ENCODE results near the gene RANBP9.
A peak's percentile ranks its signal among the peaks of the same experiment; 100 is the strongest.

RANBP9 gene

DNA sequence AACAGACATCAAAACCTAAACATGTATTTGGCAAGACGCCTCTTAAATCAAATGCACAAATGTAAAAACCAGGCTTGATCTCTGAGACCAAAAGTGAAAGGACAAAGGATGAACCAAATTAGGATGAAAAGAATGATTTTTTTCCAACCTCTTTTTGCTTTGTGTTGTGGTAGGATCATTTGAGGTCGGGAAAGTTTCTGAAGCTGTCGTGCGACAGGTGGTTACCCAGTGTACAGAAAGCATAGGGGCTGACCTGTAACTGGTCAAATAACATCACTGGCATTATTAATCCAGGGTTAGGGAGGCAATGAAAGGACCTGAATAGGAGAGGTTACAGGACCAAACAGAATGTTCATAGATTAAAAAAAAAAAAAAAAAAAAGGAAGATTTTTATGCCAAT lies 114.6 kb downstream of the RANBP9 start:
- ATAC-seq, result no peak
- TF ChIP-seq GLIS3 (CRISPR knock-in tag; IDR thresholded peaks at IDR 0.05) (no peak), RARB (CRISPR knock-in tag; IDR thresholded peaks at IDR 0.05) (no peak)

DNA sequence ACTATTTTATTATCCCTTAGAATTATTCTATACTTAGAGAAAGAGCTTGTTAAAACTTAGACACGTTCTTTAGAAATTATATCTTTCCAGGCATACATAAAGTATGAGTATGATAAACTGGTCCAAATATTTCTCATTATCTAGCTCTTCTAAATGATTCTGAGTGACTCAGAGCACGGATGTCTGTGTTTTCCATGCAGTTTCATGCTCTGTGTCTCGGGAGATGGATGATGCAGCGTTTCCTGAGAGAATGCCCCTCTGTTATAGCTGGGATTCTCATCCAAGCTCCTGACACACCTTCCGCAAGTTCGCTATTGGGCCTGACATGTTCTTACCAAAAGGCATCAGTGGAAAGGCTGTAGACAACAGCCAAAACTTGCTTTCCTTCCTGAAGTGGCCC lies 117.9 kb downstream of the RANBP9 start:
- TF ChIP-seq ISL1 (CRISPR knock-in tag; IDR thresholded peaks at IDR 0.05) (peak; percentile 22; the same call in 1 of the 2 replicates), TCF4 (CRISPR knock-in tag; IDR thresholded peaks at IDR 0.05; ENCODE audit: borderline replicate concordance) (no peak)
- peak; percentile 63 for ATAC-seq

DNA sequence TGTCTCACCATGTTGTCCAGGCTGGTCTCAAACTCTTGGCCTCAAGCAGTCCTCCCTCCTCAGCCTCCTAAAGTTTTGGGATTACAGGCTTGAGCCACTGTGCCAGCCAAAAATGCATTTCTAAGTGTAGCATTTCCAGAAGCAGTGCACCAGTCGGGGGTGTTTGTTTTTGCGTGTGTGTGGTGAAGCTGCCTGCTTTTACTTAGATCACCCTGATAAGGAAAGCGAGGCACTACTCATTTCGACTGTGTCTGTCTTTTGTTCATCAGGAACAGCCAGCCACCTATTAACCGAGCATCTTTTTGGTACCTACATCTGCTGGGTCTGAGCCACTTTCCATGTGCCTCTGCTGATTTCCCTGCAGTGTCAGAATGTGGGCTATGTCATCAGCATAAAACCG lies 118.5 kb downstream of the RANBP9 start:
- TF ChIP-seq PPARA (CRISPR knock-in tag; IDR thresholded peaks at IDR 0.05; ENCODE audit: borderline replicate concordance) (no peak), ZFP30 (CRISPR knock-in tag; IDR thresholded peaks at IDR 0.05) (no peak), TCF4 (CRISPR knock-in tag; IDR thresholded peaks at IDR 0.05; ENCODE audit: borderline replicate concordance) (no peak), TOX (CRISPR knock-in tag; IDR thresholded peaks at IDR 0.05; ENCODE audit: borderline replicate concordance) (no peak), ZNF565 (CRISPR knock-in tag; conservative IDR thresholded peaks at IDR 0.05; ENCODE audit: low read depth) (no peak), SNAI2 (CRISPR knock-in tag; IDR thresholded peaks at IDR 0.05) (no peak), GLIS3 (CRISPR knock-in tag; IDR thresholded peaks at IDR 0.05) (no peak), BACH2 (CRISPR knock-in tag; IDR thresholded peaks at IDR 0.05; ENCODE audit: borderline replicate concordance) (no peak), RARB (CRISPR knock-in tag; IDR thresholded peaks at IDR 0.05) (no peak), ARNTL (CRISPR knock-in tag; IDR thresholded peaks at IDR 0.05; ENCODE audit: borderline replicate concordance, low read depth) (no peak), ISL1 (CRISPR knock-in tag; IDR thresholded peaks at IDR 0.05) (no peak), ESRRG (CRISPR knock-in tag; IDR thresholded peaks at IDR 0.05) (no peak), ZNF70 (CRISPR knock-in tag; IDR thresholded peaks at IDR 0.05) (no peak), ZC3H10 (CRISPR knock-in tag; IDR thresholded peaks at IDR 0.05) (no peak), ZNF8 (CRISPR knock-in tag; IDR thresholded peaks at IDR 0.05) (no peak)
- TF ChIP-seq, protein P1, sequence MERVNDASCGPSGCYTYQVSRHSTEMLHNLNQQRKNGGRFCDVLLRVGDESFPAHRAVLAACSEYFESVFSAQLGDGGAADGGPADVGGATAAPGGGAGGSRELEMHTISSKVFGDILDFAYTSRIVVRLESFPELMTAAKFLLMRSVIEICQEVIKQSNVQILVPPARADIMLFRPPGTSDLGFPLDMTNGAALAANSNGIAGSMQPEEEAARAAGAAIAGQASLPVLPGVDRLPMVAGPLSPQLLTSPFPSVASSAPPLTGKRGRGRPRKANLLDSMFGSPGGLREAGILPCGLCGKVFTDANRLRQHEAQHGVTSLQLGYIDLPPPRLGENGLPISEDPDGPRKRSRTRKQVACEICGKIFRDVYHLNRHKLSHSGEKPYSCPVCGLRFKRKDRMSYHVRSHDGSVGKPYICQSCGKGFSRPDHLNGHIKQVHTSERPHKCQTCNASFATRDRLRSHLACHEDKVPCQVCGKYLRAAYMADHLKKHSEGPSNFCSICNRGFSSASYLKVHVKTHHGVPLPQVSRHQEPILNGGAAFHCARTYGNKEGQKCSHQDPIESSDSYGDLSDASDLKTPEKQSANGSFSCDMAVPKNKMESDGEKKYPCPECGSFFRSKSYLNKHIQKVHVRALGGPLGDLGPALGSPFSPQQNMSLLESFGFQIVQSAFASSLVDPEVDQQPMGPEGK (CRISPR knock-in tag; IDR thresholded peaks at IDR 0.05; ENCODE audit: borderline replicate concordance), result no peak
- TF ChIP-seq, protein P2, sequence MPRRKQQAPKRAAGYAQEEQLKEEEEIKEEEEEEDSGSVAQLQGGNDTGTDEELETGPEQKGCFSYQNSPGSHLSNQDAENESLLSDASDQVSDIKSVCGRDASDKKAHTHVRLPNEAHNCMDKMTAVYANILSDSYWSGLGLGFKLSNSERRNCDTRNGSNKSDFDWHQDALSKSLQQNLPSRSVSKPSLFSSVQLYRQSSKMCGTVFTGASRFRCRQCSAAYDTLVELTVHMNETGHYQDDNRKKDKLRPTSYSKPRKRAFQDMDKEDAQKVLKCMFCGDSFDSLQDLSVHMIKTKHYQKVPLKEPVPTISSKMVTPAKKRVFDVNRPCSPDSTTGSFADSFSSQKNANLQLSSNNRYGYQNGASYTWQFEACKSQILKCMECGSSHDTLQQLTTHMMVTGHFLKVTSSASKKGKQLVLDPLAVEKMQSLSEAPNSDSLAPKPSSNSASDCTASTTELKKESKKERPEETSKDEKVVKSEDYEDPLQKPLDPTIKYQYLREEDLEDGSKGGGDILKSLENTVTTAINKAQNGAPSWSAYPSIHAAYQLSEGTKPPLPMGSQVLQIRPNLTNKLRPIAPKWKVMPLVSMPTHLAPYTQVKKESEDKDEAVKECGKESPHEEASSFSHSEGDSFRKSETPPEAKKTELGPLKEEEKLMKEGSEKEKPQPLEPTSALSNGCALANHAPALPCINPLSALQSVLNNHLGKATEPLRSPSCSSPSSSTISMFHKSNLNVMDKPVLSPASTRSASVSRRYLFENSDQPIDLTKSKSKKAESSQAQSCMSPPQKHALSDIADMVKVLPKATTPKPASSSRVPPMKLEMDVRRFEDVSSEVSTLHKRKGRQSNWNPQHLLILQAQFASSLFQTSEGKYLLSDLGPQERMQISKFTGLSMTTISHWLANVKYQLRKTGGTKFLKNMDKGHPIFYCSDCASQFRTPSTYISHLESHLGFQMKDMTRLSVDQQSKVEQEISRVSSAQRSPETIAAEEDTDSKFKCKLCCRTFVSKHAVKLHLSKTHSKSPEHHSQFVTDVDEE (CRISPR knock-in tag; IDR thresholded peaks at IDR 0.05), result no peak
- TF ChIP-seq, protein P3, sequence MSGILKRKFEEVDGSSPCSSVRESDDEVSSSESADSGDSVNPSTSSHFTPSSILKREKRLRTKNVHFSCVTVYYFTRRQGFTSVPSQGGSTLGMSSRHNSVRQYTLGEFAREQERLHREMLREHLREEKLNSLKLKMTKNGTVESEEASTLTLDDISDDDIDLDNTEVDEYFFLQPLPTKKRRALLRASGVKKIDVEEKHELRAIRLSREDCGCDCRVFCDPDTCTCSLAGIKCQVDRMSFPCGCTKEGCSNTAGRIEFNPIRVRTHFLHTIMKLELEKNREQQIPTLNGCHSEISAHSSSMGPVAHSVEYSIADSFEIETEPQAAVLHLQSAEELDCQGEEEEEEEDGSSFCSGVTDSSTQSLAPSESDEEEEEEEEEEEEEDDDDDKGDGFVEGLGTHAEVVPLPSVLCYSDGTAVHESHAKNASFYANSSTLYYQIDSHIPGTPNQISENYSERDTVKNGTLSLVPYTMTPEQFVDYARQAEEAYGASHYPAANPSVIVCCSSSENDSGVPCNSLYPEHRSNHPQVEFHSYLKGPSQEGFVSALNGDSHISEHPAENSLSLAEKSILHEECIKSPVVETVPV (CRISPR knock-in tag; IDR thresholded peaks at IDR 0.05), result no peak
- TF ChIP-seq, protein P4, sequence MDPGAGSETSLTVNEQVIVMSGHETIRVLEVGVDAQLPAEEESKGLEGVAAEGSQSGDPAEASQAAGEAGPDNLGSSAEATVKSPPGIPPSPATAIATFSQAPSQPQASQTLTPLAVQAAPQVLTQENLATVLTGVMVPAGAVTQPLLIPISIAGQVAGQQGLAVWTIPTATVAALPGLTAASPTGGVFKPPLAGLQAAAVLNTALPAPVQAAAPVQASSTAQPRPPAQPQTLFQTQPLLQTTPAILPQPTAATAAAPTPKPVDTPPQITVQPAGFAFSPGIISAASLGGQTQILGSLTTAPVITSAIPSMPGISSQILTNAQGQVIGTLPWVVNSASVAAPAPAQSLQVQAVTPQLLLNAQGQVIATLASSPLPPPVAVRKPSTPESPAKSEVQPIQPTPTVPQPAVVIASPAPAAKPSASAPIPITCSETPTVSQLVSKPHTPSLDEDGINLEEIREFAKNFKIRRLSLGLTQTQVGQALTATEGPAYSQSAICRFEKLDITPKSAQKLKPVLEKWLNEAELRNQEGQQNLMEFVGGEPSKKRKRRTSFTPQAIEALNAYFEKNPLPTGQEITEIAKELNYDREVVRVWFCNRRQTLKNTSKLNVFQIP (CRISPR knock-in tag; IDR thresholded peaks at IDR 0.05; ENCODE audit: borderline replicate concordance, low read depth), result no peak
- TF ChIP-seq, protein P5, sequence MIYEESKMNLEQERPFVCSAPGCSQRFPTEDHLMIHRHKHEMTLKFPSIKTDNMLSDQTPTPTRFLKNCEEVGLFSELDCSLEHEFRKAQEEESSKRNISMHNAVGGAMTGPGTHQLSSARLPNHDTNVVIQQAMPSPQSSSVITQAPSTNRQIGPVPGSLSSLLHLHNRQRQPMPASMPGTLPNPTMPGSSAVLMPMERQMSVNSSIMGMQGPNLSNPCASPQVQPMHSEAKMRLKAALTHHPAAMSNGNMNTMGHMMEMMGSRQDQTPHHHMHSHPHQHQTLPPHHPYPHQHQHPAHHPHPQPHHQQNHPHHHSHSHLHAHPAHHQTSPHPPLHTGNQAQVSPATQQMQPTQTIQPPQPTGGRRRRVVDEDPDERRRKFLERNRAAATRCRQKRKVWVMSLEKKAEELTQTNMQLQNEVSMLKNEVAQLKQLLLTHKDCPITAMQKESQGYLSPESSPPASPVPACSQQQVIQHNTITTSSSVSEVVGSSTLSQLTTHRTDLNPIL (CRISPR knock-in tag; IDR thresholded peaks at IDR 0.05; ENCODE audit: low read depth), result no peak

More for the DNA sequence above, 118.5 kb downstream of the RANBP9 start:
- ATAC-seq, result peak; percentile 55

Data from SK-N-SH treated with all-trans-retinoic acid at 6 μM for 48 hours (cell line).